ENCODE measurements around the gene GUCA1A. TPM values are rescaled to one million over a fixed set of nuclear protein-coding genes. Genes with fewer than 3 reads are reported as not detected.
"Not testable (repeated sequence)": the region's sequence is repeated elsewhere in the genome, so short reads cannot be mapped to it uniquely, and the experiment has no call there.

Gene GUCA1A
- total and polyA plus RNA-seq, 2 experiments from 2014 or later, result 0.63 to 1.1 TPM

DNA sequence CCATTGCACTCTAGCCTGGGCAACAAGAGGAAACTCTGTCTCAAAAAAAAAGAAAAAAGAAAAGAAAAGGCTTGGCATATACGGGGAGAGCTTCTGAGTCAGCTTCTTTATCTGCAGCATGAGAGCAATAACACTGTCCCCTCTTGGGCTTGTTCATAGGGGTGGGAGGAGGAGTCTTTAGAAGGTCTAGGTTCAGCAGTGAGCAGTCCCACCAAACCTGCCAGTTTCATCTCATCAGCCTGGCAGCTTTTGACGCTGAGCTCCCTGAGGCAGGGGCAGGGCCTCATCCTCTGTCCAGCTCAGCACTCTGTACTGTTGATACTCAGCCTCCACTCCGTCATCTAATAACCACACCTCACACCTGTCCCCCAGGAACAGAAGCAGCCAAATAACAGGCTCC lies 25.1 kb upstream of the GUCA1A start:
- peak in 1 of 2 donors; percentile 61 for DNase-seq (ENCODE audit: low read depth in 1 of 2, low spot score in 1 of 2)
- H3K9me3 ChIP-seq (ENCODE audit: low read depth), result no peaks in the 10 kb centered on the region
- no peaks in the 10 kb centered on the region for H3K4me1 ChIP-seq (ENCODE audit: low read depth)
- TF ChIP-seq, protein P1, sequence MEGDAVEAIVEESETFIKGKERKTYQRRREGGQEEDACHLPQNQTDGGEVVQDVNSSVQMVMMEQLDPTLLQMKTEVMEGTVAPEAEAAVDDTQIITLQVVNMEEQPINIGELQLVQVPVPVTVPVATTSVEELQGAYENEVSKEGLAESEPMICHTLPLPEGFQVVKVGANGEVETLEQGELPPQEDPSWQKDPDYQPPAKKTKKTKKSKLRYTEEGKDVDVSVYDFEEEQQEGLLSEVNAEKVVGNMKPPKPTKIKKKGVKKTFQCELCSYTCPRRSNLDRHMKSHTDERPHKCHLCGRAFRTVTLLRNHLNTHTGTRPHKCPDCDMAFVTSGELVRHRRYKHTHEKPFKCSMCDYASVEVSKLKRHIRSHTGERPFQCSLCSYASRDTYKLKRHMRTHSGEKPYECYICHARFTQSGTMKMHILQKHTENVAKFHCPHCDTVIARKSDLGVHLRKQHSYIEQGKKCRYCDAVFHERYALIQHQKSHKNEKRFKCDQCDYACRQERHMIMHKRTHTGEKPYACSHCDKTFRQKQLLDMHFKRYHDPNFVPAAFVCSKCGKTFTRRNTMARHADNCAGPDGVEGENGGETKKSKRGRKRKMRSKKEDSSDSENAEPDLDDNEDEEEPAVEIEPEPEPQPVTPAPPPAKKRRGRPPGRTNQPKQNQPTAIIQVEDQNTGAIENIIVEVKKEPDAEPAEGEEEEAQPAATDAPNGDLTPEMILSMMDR (IDR thresholded peaks at IDR 0.05; ENCODE audit: low read depth, low read length), result no peak
- H3K36me3 ChIP-seq, result no peaks in the 10 kb centered on the region
- H3K27ac ChIP-seq, result no peak overlapping the region
- no peak overlapping the region for H3K4me3 ChIP-seq
- no peaks in the 10 kb centered on the region for H3K27me3 ChIP-seq

DNA sequence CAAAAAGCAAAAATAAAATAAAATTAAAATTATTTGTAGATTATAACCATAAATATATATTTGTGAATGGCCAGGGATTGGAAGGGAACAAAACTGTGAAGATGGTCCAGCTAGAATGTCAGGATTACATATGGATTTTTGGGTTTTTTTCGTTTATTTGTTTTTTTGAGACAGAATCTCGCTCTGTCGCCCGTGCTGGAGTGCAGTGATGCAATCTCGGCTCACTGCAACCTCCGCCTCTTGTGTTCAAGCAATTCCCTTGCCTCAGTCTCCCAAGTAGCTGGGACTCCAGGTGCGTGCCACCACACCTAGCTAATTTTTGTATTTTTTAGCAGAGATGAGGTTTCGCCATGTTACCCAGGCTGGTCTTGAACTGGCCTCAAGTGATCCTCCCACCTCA lies 22.9 kb upstream of the GUCA1A start:
- Histone ChIP-seq H3K27ac (no peak overlapping the region), H3K36me3 (no peaks in the 10 kb centered on the region), H3K27me3 (no peaks in the 10 kb centered on the region), H3K4me3 (no peak overlapping the region), H3K9me3 (ENCODE audit: low read depth) (no peaks in the 10 kb centered on the region), H3K4me1 (ENCODE audit: low read depth) (no peaks in the 10 kb centered on the region)
- DNase-seq (ENCODE audit: low read depth in 1 of 2, low spot score in 1 of 2), result no peak
- TF ChIP-seq, protein P1 (IDR thresholded peaks at IDR 0.05; ENCODE audit: low read depth, low read length), result no peak

DNA sequence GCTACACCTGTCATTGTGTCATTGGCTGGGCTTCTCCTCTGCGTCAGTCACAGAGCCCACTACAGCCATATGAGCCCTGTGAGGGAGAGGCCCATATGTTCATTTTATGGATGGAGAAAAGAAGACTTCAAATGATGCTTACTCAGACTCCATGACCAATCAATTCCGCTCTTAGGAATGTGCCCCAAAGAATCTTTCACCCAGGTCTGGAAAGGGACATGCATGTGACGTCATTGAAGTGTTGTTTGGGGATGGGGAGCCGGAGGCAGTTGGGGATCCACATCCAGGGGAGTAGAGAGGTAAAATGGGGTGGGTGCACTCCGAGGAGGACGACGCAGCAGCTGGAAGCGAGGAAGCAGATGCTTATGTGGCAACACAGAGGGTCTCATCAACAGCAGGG lies 21.1 kb upstream of the GUCA1A start:
- H3K27ac ChIP-seq, result no peak overlapping the region
- no peaks in the 10 kb centered on the region for H3K9me3 ChIP-seq (ENCODE audit: low read depth)
- TF ChIP-seq, protein P1 (IDR thresholded peaks at IDR 0.05; ENCODE audit: low read depth, low read length), result no peak
- no peaks in the 10 kb centered on the region for H3K27me3 ChIP-seq
- DNase-seq (ENCODE audit: low read depth in 1 of 2, low spot score in 1 of 2), result no peak
- H3K36me3 ChIP-seq, result no peaks in the 10 kb centered on the region
- no peak overlapping the region for H3K4me3 ChIP-seq
- H3K4me1 ChIP-seq (ENCODE audit: low read depth), result no peaks in the 10 kb centered on the region

DNA sequence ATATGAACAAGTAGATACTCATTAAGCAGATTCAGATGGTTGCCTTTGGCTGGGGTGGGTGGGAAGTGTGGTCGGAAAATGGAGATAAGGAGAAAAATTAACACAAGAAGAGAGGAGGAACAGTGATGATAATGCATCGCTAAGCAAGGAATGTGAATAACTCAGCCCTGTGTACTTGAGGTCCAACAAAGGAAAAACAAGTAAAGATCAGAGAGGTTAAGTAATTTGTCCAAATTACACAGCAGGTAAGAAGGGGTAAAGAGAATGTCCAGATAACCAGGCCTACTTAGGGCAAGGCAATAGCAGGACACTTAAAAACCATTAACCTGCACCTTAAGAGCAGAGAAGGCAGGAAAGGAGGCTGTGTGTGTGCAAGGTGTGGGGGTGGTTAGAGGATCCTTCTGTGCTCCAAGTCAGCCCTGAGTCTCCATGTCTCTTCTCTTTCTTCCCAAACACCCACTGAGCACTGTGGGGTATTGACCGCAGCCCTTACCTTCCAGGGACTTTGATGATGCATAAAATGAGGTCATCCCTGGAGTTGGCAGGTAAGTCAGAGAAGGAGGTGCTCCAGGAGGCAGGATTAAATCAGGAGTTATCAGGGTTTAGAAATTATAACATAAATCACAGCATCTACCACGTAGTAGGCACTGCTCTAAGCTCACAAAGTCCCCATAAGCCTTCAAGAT lies 20.5 kb upstream of the GUCA1A start:
- not testable (repeated sequence) for DNase-seq (ENCODE audit: low read depth in 1 of 2, low spot score in 1 of 2); H3K27me3 ChIP-seq; H3K9me3 ChIP-seq (ENCODE audit: low read depth)

DNA sequence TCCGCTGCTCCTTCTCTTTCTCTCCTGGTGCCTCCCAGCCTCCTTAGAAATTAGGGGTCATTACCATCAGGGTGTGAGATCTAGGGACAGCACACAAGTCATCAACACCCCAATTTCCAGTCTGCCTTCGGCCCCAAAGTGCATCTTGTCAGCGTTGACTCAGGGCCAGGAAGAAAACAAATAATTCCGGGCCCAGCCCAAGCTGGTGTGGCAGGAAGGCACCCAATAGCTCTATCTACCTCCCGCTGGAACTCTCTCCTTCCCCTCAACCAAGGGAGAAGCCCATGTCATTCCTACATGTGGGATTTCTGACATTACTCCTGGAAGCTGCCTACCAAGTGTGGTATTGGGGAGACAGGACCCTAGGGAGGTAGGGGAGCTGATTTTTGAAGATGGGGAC lies 19.2 kb upstream of the GUCA1A start:
- no peak for DNase-seq (ENCODE audit: low read depth in 1 of 2, low spot score in 1 of 2)
- H3K36me3 ChIP-seq, result no peaks in the 10 kb centered on the region
- no peaks in the 10 kb centered on the region for H3K4me1 ChIP-seq (ENCODE audit: low read depth)
- H3K4me3 ChIP-seq, result no peak overlapping the region
- TF ChIP-seq, protein P1 (IDR thresholded peaks at IDR 0.05; ENCODE audit: low read depth, low read length), result no peak
- no peaks in the 10 kb centered on the region for H3K9me3 ChIP-seq (ENCODE audit: low read depth)
- no peaks in the 10 kb centered on the region for H3K27me3 ChIP-seq
- H3K27ac ChIP-seq, result no peak overlapping the region

More for the DNA sequence above, 20.5 kb upstream of the GUCA1A start:
- not testable (repeated sequence) for H3K4me3 ChIP-seq; H3K4me1 ChIP-seq (ENCODE audit: low read depth); H3K27ac ChIP-seq; H3K36me3 ChIP-seq

DNA sequence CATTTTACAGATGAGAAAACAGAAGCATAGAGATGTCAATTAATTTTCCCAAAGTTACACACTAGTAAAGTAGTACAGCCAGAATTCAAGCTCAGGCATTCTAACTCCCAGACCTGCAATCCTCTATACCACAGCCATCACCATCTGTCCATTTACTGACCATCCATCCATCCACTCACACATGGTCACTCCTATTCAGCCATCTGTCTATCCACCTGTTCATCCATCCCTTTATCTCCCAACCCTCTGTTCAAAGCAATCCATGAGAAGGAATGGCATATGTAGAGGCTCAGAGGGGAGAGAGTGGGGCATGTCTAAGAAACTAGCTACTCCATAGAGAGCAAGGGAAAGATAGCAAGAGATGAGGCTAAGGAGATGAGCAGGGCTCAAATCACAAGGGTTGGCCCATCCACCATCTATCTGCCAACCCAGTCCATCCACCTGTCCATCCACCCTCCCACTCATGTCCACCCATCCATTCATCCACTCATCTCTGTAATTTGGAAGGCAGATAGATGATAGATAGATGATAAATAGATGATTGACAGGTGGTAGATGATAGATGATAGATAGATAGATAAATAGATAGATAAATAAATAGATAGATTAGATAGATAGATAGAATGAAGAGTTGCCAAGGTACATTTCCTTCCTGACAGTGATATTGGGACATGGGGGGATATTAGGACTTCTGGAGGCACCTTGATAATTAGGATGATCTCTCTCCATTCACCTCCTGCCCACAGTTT lies 18.5 kb upstream of the GUCA1A start:
- Histone ChIP-seq H3K27ac (no peak overlapping the region), H3K36me3 (no peaks in the 10 kb centered on the region), H3K9me3 (ENCODE audit: low read depth) (no peaks in the 10 kb centered on the region), H3K27me3 (no peaks in the 10 kb centered on the region), H3K4me3 (no peak overlapping the region), H3K4me1 (ENCODE audit: low read depth) (no peaks in the 10 kb centered on the region)
- no peak for DNase-seq (ENCODE audit: low read depth in 1 of 2, low spot score in 1 of 2)
- TF ChIP-seq, protein P1 (IDR thresholded peaks at IDR 0.05; ENCODE audit: low read depth, low read length), result no peak

Data from cardiac muscle cell (in vitro differentiated cells and primary cell).